ENCODE results near the gene BAZ1B.
"Not testable (repeated sequence)": the region's sequence is repeated elsewhere in the genome, so short reads cannot be mapped to it uniquely, and the experiment has no call there.

Gene BAZ1B, protein sequence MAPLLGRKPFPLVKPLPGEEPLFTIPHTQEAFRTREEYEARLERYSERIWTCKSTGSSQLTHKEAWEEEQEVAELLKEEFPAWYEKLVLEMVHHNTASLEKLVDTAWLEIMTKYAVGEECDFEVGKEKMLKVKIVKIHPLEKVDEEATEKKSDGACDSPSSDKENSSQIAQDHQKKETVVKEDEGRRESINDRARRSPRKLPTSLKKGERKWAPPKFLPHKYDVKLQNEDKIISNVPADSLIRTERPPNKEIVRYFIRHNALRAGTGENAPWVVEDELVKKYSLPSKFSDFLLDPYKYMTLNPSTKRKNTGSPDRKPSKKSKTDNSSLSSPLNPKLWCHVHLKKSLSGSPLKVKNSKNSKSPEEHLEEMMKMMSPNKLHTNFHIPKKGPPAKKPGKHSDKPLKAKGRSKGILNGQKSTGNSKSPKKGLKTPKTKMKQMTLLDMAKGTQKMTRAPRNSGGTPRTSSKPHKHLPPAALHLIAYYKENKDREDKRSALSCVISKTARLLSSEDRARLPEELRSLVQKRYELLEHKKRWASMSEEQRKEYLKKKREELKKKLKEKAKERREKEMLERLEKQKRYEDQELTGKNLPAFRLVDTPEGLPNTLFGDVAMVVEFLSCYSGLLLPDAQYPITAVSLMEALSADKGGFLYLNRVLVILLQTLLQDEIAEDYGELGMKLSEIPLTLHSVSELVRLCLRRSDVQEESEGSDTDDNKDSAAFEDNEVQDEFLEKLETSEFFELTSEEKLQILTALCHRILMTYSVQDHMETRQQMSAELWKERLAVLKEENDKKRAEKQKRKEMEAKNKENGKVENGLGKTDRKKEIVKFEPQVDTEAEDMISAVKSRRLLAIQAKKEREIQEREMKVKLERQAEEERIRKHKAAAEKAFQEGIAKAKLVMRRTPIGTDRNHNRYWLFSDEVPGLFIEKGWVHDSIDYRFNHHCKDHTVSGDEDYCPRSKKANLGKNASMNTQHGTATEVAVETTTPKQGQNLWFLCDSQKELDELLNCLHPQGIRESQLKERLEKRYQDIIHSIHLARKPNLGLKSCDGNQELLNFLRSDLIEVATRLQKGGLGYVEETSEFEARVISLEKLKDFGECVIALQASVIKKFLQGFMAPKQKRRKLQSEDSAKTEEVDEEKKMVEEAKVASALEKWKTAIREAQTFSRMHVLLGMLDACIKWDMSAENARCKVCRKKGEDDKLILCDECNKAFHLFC (N-terminal part only)

GRCh38 chr7:73522105-73522872 is at the start of gene BAZ1B:
Gene BAZ1B, minus strand, starts transcription at chr7:73522293. Its CDS starts 360 bp downstream, at chr7:73521933.
- DNase-seq (ENCODE audit: low spot score) = peak; percentile 98

DNA sequence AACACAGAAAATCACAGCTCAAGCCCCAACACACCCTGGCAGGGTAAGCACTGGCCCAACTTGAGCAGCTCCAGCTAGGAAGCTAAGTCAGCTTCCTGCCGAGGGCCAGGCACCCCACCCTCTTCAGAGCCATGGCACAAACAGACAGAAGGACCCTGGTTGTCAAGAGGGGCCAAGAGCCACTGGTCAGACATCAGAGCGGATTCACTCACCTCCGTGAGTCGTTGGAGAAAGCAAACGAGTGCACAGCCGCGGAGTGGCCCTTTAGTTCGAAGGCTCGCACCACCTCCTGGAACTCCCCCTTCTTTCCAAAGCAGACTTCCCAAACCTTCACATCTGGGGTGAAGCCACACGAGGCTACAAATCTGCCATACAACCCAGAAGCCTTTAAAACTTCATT is 48.9 kb upstream of the BAZ1B start:
- no peak for DNase-seq (ENCODE audit: low spot score)

DNA sequence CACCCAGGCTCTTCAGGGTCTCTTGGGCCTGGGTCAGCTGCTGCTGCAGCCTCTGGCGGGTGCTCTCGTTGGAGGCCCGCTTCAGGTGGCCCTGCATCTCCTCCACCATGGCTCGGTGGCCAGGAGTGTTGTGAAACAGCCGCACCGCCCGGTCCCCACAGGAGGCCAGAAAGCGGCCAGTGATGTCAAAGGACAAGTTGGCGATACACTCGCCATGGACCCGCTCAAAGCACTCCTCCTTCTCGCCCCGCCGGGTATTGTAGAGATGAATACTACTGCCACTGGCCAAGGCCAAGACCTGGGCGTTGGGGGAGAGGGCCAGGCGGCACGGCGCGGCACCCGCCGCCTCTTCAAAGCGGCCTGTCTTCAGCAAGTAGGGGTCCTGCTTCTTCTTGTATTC is 48.4 kb upstream of the BAZ1B start:
- no peak for DNase-seq (ENCODE audit: low spot score)

GRCh38 chr7:73569042-73569608 is 47.0 kb upstream of the BAZ1B start:
- no peak for DNase-seq (ENCODE audit: low spot score)

DNA sequence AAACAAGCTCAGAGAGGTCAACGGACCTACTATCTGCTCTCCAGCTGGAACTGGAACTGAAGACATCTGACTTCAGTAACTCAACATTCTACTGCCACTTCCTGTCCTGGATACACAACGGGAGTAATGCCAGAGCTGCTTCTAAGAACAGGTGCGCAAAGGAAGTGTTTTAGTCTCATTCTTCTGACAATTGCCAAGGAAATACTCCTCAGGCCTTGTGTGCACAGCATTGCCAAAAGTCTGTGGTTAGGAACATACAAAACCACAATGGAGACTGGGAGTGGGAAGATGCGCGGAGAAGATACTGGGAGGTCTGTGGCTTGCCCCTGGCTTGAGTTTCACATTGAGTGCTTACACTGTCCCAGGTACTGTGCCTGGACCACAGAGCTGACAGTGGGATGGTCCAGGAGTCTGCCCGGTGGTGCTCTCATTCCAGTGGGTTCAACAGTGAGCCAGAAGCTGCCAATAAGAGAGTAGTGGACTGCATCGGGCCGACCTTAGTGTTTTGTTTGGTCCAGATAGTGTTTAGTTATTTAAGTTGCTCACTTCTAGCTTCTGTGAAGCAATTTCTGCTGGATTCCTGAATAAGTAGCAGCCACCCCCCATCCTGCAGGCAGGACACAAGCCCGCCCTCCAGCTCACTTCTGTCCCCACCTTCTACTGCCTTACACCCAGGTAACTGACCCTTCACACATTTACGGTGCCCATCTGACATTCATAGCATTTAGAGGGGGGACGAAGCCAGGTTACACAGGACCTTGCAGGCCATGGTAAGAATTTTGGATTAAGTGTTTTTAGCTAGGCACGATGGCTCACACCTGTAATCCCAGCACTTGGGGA is 46.0 kb upstream of the BAZ1B start:
- DNase-seq (ENCODE audit: low spot score) = no peak

DNA sequence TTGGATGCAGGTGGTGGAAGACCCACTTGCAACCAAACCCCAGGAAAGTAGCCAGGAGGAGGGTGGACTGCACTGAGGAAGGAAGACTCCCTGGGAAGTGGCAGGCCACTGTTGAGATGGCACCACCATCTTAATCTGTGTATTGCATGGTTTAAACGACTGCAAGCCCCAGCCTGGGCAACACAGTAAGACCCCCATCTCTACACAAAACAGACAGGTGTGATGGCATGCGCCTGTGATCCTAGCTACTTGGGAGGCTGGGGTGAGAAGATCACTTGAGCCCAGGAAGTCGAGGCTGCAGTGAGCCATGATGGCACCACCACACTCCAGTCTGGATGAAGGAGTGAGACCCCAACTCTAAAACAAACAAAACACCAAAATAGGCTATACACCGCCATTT is 45.0 kb upstream of the BAZ1B start:
- no peak for DNase-seq (ENCODE audit: low spot score)

DNA sequence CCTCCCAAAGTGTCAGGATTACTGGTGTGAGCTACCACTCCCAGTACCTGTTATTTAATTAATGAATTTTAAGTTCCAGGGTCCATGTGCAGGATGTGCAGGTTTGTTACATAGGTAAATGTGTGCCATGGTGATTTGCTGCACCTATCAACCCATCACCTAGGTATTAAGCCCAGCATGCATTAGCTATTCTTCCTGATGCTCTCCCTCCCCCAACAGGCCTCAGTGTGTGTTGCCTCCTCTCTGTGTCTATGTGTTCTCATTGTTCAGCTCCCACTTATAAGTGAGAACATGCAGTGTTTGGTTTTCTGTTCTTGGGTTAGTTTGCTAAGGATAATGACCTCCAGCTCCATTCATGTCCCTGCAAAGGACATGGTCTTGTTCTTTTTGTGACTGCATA is 44.3 kb upstream of the BAZ1B start:
- DNase-seq (ENCODE audit: low spot score) = not testable (repeated sequence)

- DNase-seq (ENCODE audit: low spot score) = no peak
These were observed 43.7 kb upstream of the BAZ1B start for GRCh38 chr7:73565675-73566340.

- no peak for DNase-seq (ENCODE audit: low spot score)
These were observed 38.2 kb upstream of the BAZ1B start for GRCh38 chr7:73560109-73560835.

- peak; percentile 96 for DNase-seq (ENCODE audit: low spot score)
These were observed 35.5 kb upstream of the BAZ1B start, which contains the start of gene BCL7B for GRCh38 chr7:73557397-73558257. Gene BCL7B, minus strand, starts transcription at chr7:73557690. Its CDS starts 112 bp downstream, at chr7:73557578.

GRCh38 chr7:73557108-73557396 is 35.0 kb upstream of the BAZ1B start:
- peak; percentile 90 for DNase-seq (ENCODE audit: low spot score)

- DNase-seq (ENCODE audit: low spot score) = no peak
These were observed 34.4 kb upstream of the BAZ1B start for GRCh38 chr7:73556208-73557107.

DNA sequence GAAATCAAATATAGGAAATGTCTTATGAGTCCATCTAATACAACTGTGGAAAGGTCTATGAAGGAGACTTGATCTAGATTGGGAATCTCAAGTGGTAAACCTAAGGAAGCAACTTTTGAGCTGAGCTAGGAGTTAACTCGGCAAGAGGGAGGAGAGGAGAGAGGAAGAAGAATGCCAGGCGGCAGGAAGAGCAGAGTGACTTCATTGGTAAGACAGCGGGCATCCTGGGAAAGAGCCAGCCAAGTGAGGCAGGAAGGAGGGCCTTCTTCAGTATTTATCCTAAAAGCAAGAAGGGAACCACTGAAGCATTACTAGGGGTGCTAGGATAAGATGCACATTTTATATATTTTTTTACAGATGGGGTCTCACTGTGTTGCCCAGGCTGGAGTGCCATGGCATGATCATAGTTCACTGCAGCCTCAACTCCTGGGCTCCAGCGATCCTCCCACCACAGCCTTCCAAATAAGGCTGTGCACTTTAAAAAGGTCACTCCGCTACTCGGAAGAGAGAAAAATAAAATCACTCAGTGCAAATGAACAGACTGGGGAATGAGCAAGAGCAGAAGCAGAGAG is 33.4 kb upstream of the BAZ1B start:
- DNase-seq (ENCODE audit: low spot score) = no peak

- DNase-seq (ENCODE audit: low spot score) = not testable (repeated sequence)
These were observed 28.0 kb upstream of the BAZ1B start for GRCh38 chr7:73550093-73550492.

- no peak for DNase-seq (ENCODE audit: low spot score)
These were observed 27.1 kb upstream of the BAZ1B start for GRCh38 chr7:73549176-73549575.

- DNase-seq (ENCODE audit: low spot score) = no peak
These were observed 25.7 kb upstream of the BAZ1B start for GRCh38 chr7:73547841-73548240.

GRCh38 chr7:73544678-73545077 is 22.6 kb upstream of the BAZ1B start:
- DNase-seq (ENCODE audit: low spot score) = no peak
